Measurements from ENCODE around the gene ZSCAN4. TPM values are rescaled to one million over a fixed set of nuclear protein-coding genes. Genes with fewer than 3 reads are reported as not detected.

Gene ZSCAN4
- total RNA-seq, 1 experiment from 2014 or later: not detected

GRCh38 chr19:57686727-57687126 lies 18.0 kb downstream of the ZSCAN4 start:
- Mint-ChIP-seq H3K27ac (ENCODE audit: unreplicated experiment) (no peak overlapping the region), H3K27me3 (ENCODE audit: insufficient read depth, unreplicated experiment) (no peaks in the 10 kb centered on the region), H3K9me3 (ENCODE audit: unreplicated experiment) (peaks cover 43% of the 10 kb centered on the region), H3K4me1 (ENCODE audit: low read depth, unreplicated experiment) (peaks cover 21% of the 10 kb centered on the region), H3K4me3 (ENCODE audit: unreplicated experiment) (no peak overlapping the region), H3K36me3 (ENCODE audit: insufficient read depth, unreplicated experiment) (peaks cover 93% of the 10 kb centered on the region)
- Histone ChIP-seq H3K9me3 (peaks cover 40% of the 10 kb centered on the region), H3K4me3 (ENCODE audit: low read depth, low read length) (no peak overlapping the region), H3K36me3 (ENCODE audit: control insufficient read depth, insufficient read depth, low read length) (peaks cover 33% of the 10 kb centered on the region), H3K4me1 (peaks cover 6% of the 10 kb centered on the region; the same call in 1 of the 2 replicates), H3K27me3 (replicated peaks; ENCODE audit: control insufficient read depth, insufficient read depth, low read length) (no peaks in the 10 kb centered on the region)
- intact Hi-C loops (cut with micrococcal nuclease; ENCODE audit: unreplicated experiment): no loop called here
- no TSS peak for BruUV-seq (replicated peaks)
- no peak for TF ChIP-seq CTCF (IDR thresholded peaks at IDR 0.05; ENCODE audit: insufficient read depth in 1 of 2, low read depth in 1 of 2, low read length in 1 of 2, severe bottlenecking in 1 of 2, unreplicated experiment in 1 of 2)
- ChIA-PET CTCF (no interaction called here), POLR2A (no interaction called here)
- DNase-seq: no peak

GRCh38 chr19:57687363-57688010 lies 18.8 kb downstream of the ZSCAN4 start:
- peaks cover 40% of the 10 kb centered on the region for H3K9me3 Mint-ChIP-seq (ENCODE audit: unreplicated experiment)
- no peaks in the 10 kb centered on the region for H3K27me3 Mint-ChIP-seq (ENCODE audit: insufficient read depth, unreplicated experiment)
- peaks cover 6% of the 10 kb centered on the region; the same call in 1 of the 2 replicates for H3K4me1 ChIP-seq
- BruUV-seq (replicated peaks): no TSS peak
- intact Hi-C loops (cut with micrococcal nuclease; ENCODE audit: unreplicated experiment): no loop called here
- H3K4me1 Mint-ChIP-seq (ENCODE audit: low read depth, unreplicated experiment): peaks cover 17% of the 10 kb centered on the region
- ChIA-PET CTCF (no interaction called here), POLR2A (no interaction called here)
- peaks cover 88% of the 10 kb centered on the region for H3K36me3 Mint-ChIP-seq (ENCODE audit: insufficient read depth, unreplicated experiment)
- TF ChIP-seq CTCF (IDR thresholded peaks at IDR 0.05; ENCODE audit: insufficient read depth in 1 of 2, low read depth in 1 of 2, low read length in 1 of 2, severe bottlenecking in 1 of 2, unreplicated experiment in 1 of 2): no peak
- H3K27me3 ChIP-seq (replicated peaks; ENCODE audit: control insufficient read depth, insufficient read depth, low read length): no peaks in the 10 kb centered on the region
- DNase-seq: no peak
- H3K4me3 Mint-ChIP-seq (ENCODE audit: unreplicated experiment): no peak overlapping the region
- no peak overlapping the region for H3K27ac Mint-ChIP-seq (ENCODE audit: unreplicated experiment)
- no peak overlapping the region for H3K4me3 ChIP-seq (ENCODE audit: low read depth, low read length)
- H3K36me3 ChIP-seq (ENCODE audit: control insufficient read depth, insufficient read depth, low read length): peaks cover 33% of the 10 kb centered on the region
- peaks cover 40% of the 10 kb centered on the region for H3K9me3 ChIP-seq

- Histone ChIP-seq H3K27me3 (replicated peaks; ENCODE audit: control insufficient read depth, insufficient read depth, low read length) (no peaks in the 10 kb centered on the region), H3K4me3 (ENCODE audit: low read depth, low read length) (no peak overlapping the region), H3K4me1 (peaks cover under 1% of the 10 kb centered on the region; the same call in 1 of the 2 replicates), H3K36me3 (ENCODE audit: control insufficient read depth, insufficient read depth, low read length) (peaks cover 33% of the 10 kb centered on the region), H3K9me3 (peaks cover 34% of the 10 kb centered on the region)
- ChIA-PET POLR2A (no interaction called here), CTCF (no interaction called here)
- intact Hi-C loops (cut with micrococcal nuclease; ENCODE audit: unreplicated experiment): no loop called here
- DNase-seq: no peak
- Mint-ChIP-seq H3K36me3 (ENCODE audit: insufficient read depth, unreplicated experiment) (peaks cover 86% of the 10 kb centered on the region), H3K27ac (ENCODE audit: unreplicated experiment) (no peak overlapping the region), H3K4me1 (ENCODE audit: low read depth, unreplicated experiment) (peaks cover 10% of the 10 kb centered on the region), H3K27me3 (ENCODE audit: insufficient read depth, unreplicated experiment) (no peaks in the 10 kb centered on the region), H3K9me3 (ENCODE audit: unreplicated experiment) (peaks cover 33% of the 10 kb centered on the region), H3K4me3 (ENCODE audit: unreplicated experiment) (no peak overlapping the region)
- no TSS peak for BruUV-seq (replicated peaks)
- no peak for TF ChIP-seq CTCF (IDR thresholded peaks at IDR 0.05; ENCODE audit: insufficient read depth in 1 of 2, low read depth in 1 of 2, low read length in 1 of 2, severe bottlenecking in 1 of 2, unreplicated experiment in 1 of 2)
These were observed 19.5 kb downstream of the ZSCAN4 start for GRCh38 chr19:57688011-57688763.
